GM19099 (cell line): ENCODE measurements around the gene MAGIX.

ENCODE experiments used
- POLR2A ChIP-seq: IDR thresholded peaks from 3 replicates; pipeline ENCODE4 v1.6.1; 2011; ENCODE audit warnings: low read depth; ENCODE audit not compliant: insufficient read length; ENCODE audit errors: extremely low read depth

Gene MAGIX

DNA sequence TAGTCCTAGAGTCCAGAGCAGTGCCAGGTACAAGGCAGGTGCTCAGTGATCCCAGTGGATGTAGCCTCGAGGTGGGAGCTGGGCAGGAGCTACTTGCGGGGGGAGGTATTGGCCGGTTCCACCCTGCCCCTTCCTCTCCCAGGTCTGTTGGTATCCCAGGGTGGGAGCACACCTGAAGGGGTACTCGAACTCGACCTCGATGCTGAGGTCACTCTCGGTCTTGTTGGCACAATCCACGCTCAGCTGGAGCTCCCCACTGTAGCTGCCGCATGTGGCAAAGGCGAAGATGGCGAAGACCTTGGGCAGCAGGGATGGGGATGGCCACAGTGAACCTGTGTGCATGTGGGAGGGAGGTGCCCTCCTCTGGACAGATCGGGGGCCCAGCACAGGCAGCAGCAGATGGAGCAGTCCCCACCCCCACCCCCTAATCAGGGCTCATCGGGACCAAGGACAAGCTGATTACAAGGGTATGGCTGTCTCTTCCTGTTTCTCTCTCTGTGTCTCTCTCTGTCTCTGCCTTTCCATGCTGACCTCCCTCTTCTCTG, 35.1 kb downstream of the MAGIX start:
- TF ChIP-seq POLR2A, result no peak

GRCh38 chrX:49198540-49199314, 36.2 kb downstream of the MAGIX start:
- no peak for TF ChIP-seq POLR2A

GRCh38 chrX:49199315-49199595, 36.7 kb downstream of the MAGIX start:
- TF ChIP-seq POLR2A, result no peak

DNA sequence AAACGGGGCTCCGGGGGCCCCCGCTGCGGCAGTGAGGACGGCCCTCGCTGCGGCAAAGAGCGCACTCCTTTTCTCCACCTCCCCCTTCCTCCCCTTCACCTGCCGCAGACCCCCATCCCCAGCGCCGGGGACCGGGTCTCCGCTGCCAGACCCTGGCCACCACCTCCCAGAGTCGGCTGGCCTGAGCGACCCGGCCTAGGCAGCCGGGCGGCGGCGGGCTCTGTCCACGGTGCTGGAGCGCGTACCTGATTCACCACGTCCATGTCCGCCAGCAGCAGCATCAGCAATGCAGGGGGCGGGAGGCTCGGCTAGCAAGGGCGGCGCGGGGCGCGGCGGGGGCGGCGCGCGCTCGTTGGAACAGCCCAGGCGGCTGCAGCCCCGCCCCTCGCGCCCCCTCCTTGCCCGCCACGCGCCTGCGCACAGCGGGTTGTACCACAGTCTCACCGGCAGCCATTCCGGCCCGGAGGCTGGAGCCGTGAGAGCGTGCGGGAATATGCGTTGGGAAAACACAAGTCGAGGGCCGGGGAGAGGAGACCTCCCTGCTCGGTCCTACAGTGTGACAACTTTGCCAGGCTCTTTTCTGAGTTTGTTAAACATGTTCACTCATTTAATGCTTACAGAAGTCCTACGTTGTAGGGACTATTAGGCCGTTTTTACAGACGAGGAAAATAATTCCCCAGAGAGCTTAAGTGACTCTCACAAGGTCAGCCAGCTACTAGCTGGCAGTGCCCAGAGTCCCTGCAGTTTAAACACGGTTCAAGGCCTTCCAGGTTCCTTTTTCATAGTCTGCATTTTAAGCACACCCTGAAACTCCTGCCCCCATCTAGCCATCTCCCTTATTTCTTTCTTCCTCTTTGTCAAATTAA, 37.6 kb downstream of the MAGIX start, which contains the start of gene SYP:
Gene SYP, minus strand, starts transcription at position 288 of the 866 bp plus-strand sequence. Its CDS starts 7 bp downstream, at position 281.
- peak; percentile 82 for TF ChIP-seq POLR2A

DNA sequence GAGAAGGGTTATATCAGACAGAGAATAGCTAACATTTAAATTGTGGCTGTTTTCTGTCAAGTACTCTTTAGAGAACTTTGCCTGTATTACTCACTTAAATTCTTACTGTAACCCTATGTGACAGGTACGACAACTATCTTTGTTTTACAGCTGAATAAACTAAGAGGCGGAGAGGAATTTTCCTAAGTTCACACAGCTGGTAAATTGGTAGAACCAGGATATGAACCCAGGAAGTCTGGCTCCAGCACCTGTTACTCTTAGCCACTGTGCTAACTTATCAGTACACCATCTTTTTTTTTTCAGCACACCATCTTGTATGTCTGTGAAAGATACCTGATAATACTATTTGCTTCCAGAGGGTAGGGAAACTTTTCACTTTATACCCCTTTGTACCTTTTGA, 39.5 kb downstream of the MAGIX start:
- no peak for TF ChIP-seq POLR2A

DNA sequence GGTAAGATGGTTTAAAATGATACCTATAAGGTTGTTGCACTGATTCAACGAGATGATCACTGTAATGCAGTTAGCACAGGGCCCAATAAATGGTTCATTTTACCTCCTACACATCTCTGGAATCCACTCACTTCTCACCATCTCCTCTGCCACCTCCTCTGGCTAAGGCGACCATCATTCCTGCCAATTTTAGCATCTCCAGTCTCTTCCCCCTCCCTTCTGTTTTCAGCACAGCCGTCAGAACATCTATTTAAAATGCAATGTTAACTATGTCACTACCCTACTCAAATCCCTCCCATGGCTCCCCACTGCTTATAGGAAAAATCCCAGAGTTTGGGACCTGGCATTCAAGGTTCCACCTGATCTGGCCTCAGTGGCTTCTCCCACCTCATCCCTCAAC, 41.0 kb downstream of the MAGIX start:
- TF ChIP-seq POLR2A, result no peak

GRCh38 chrX:49204017-49204416, 41.5 kb downstream of the MAGIX start:
- TF ChIP-seq POLR2A, result no peak

DNA sequence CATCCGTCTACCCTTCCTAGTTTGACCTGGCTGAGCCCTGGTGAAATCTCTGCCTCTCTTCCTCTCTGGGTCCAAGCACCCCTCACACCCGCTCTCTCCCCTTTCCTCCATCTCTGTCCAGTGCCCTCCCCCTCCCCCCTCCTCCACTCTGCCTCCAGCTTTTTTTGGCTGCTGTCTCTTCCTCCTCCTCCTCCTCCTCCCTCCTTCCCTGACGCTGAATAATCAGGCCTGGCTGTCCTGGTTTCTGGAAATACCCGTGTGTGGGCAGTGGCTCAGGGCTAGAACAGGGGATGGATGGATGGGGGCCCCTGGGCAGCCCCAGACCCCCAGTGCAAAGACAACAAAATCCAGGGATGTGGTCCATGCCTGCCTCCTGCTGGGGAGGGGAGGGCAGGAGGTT, 42.2 kb downstream of the MAGIX start:
- no peak for TF ChIP-seq POLR2A

GRCh38 chrX:49205443-49205842, 42.9 kb downstream of the MAGIX start:
- TF ChIP-seq POLR2A, result no peak

GRCh38 chrX:49206543-49206942, 44.0 kb downstream of the MAGIX start:
- TF ChIP-seq POLR2A, result no peak

DNA sequence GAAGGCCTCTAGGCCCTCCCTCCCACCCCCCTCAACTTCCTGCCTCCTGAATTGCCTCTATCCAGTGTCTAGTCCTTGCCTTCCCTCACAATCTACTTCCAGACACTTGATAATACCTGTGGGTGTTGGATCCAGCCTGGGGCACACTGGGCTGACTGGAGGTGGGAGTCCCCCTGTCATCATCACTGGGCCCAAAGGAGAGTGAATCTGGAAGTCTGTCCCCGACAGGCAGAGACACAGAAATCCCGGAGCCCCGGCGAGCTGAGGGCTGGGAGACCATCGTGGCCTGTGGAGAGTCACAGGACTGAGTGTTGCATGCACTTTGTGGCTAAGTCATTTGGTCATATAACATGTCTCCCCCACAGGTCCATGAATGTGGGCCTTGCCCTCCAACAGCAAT, 45.8 kb downstream of the MAGIX start:
- TF ChIP-seq POLR2A, result no peak

- TF ChIP-seq POLR2A, result no peak
Measured at GRCh38 chrX:49209434-49210251, 47.1 kb downstream of the MAGIX start.

- no peak for TF ChIP-seq POLR2A
Measured at GRCh38 chrX:49210406-49210805, 47.8 kb downstream of the MAGIX start.

DNA sequence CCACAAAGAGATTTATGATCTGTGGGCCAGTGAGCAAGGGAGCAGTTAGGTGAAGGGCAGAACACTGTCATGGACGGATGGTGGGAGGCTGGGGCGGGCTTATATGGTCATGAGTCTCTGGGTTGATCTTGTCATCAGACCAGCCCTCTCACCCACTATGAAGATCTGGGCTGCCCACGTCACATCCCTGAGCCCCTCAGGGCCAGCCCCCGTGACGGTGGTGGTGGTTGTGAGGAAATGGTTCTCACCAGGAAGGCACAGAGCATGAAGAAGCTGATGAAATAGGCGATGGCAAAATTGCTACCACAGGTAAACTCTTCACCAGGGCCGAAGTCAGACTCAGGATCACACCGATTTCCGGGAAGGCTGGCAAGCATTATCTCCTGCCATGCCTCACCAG, 48.5 kb downstream of the MAGIX start:
- TF ChIP-seq POLR2A, result no peak

- TF ChIP-seq POLR2A, result no peak
Measured at GRCh38 chrX:49212209-49212608, 49.7 kb downstream of the MAGIX start.
